H9 (cell line): ENCODE results near the gene VILL. TPM values are rescaled to one million over a fixed set of nuclear protein-coding genes. Genes with fewer than 3 reads are reported as not detected.

Source experiments
- DNase-seq: peaks from one replicate; pipeline ENCODE4 v3.0.0-alpha.2; 2017
- H2AFZ ChIP-seq: one replicate; pipeline ENCODE4 v1.6.1; 2013; ENCODE audit warnings: mild to moderate bottlenecking, low read length, control low read depth, moderate library complexity
- H2AK5ac ChIP-seq: 2 replicates; pipeline ENCODE4 v1.6.1; 2013; ENCODE audit warnings: low read length, control low read depth, mixed read lengths; ENCODE audit not compliant: insufficient read length
- H2BK120ac ChIP-seq: one replicate; pipeline ENCODE4 v1.6.1; 2013; ENCODE audit warnings: low read depth, mild to moderate bottlenecking, low read length, control low read depth, inconsistent platforms; ENCODE audit not compliant: poor library complexity, severe bottlenecking
- H2BK12ac ChIP-seq: 2 replicates; pipeline ENCODE4 v1.6.1; 2013; ENCODE audit warnings: low read length, control low read depth, mixed read lengths, low read depth; ENCODE audit not compliant: insufficient read length
- H2BK15ac ChIP-seq: 2 replicates; pipeline ENCODE4 v1.6.1; 2013; ENCODE audit warnings: low read depth, low read length, control low read depth
- H2BK20ac ChIP-seq: one replicate; pipeline ENCODE4 v1.6.1; 2013; ENCODE audit warnings: low read depth, mild to moderate bottlenecking, low read length, control low read depth, inconsistent platforms; ENCODE audit not compliant: poor library complexity, severe bottlenecking
- H2BK5ac ChIP-seq: 2 replicates; pipeline ENCODE4 v1.6.1; 2013; ENCODE audit warnings: low read length, control low read depth, mixed read lengths; ENCODE audit not compliant: insufficient read length
- H3K14ac ChIP-seq: 2 replicates; pipeline ENCODE4 v1.6.1; 2013; ENCODE audit warnings: low read length, control low read depth; ENCODE audit not compliant: insufficient read depth
- H3K18ac ChIP-seq: 2 replicates; pipeline ENCODE4 v1.6.1; 2013; ENCODE audit warnings: low read depth, mild to moderate bottlenecking, mixed read lengths, low read length, control low read depth; ENCODE audit not compliant: insufficient read length
- H3K23ac ChIP-seq: 2 replicates; pipeline ENCODE4 v1.6.1; 2013; ENCODE audit warnings: low read length, control low read depth, mixed read lengths, low read depth; ENCODE audit not compliant: insufficient read length
- H3K23me2 ChIP-seq: 2 replicates; pipeline ENCODE4 v1.6.1; 2013; ENCODE audit warnings: low read depth, mild to moderate bottlenecking, mixed read lengths, low read length, control low read depth; ENCODE audit not compliant: insufficient read length, poor library complexity, severe bottlenecking
- H3K27ac ChIP-seq: 2 replicates; pipeline ENCODE4 v1.5.1; 2013; ENCODE audit warnings: low read length, control low read depth, mixed read lengths, low read depth; ENCODE audit not compliant: insufficient read length
- H3K27me3 ChIP-seq: 2 replicates; pipeline ENCODE4 v1.6.1; 2013; ENCODE audit warnings: low read length, control low read depth, inconsistent platforms; ENCODE audit not compliant: insufficient read depth
- H3K4ac ChIP-seq: 2 replicates; pipeline ENCODE4 v1.6.1; 2013; ENCODE audit warnings: low read depth, mild to moderate bottlenecking, control low read depth, inconsistent platforms, low read length, moderate library complexity
- H3K4me1 ChIP-seq: 2 replicates; pipeline ENCODE4 v1.6.1; 2013; ENCODE audit warnings: low read length, control low read depth, inconsistent platforms; ENCODE audit not compliant: insufficient read depth
- H3K4me2 ChIP-seq: 2 replicates; pipeline ENCODE4 v1.6.1; 2013; ENCODE audit warnings: low read length, control low read depth, mixed read lengths; ENCODE audit not compliant: insufficient read length, insufficient read depth
- H3K56ac ChIP-seq: 2 replicates; pipeline ENCODE4 v1.6.1; 2013; ENCODE audit warnings: low read depth, mild to moderate bottlenecking, mixed read lengths, low read length, control low read depth; ENCODE audit not compliant: insufficient read length
- H3K79me1 ChIP-seq: 2 replicates; pipeline ENCODE4 v1.6.1; 2013; ENCODE audit warnings: low read depth, mild to moderate bottlenecking, moderate library complexity, low read length, control low read depth, inconsistent platforms; ENCODE audit not compliant: insufficient read depth, poor library complexity, severe bottlenecking
- H3K79me2 ChIP-seq: 2 replicates; pipeline ENCODE4 v1.6.1; 2013; ENCODE audit warnings: low read length, control low read depth, inconsistent platforms; ENCODE audit not compliant: insufficient read depth
- H3K9ac ChIP-seq: 2 replicates; pipeline ENCODE4 v1.6.1; 2013; ENCODE audit warnings: low read length, control low read depth, mixed read lengths; ENCODE audit not compliant: insufficient read length; ENCODE audit errors: extremely low read depth
- H3K9me3 ChIP-seq: one replicate; pipeline ENCODE4 v1.6.1; 2013; ENCODE audit warnings: low read depth, low read length, inconsistent platforms; ENCODE audit not compliant: control insufficient read depth
- H3T11ph ChIP-seq: one replicate; pipeline ENCODE4 v1.6.1; 2013; ENCODE audit warnings: mild to moderate bottlenecking, low read length, control low read depth, inconsistent platforms
- H4K20me1 ChIP-seq: one replicate; pipeline ENCODE4 v1.6.1; 2013; ENCODE audit not compliant: control insufficient read depth, insufficient read length, insufficient read depth
- H4K5ac ChIP-seq: 2 replicates; pipeline ENCODE4 v1.6.1; 2013; ENCODE audit warnings: low read depth, mild to moderate bottlenecking, mixed read lengths, low read length, control low read depth; ENCODE audit not compliant: insufficient read length
- H4K8ac ChIP-seq: replicated peaks from 2 replicates; pipeline ENCODE4 v1.6.1; 2013; ENCODE audit warnings: low read length, control low read depth, mixed read lengths, low read depth; ENCODE audit not compliant: insufficient read length
- H4K91ac ChIP-seq: 2 replicates; pipeline ENCODE4 v1.6.1; 2013; ENCODE audit warnings: low read depth, mild to moderate bottlenecking, moderate library complexity, mixed read lengths, low read length, control low read depth; ENCODE audit not compliant: insufficient read length
- H3K27ac Mint-ChIP-seq, 3 experiments: 2 replicates in 2 of 3; 3 replicates in 1 of 3; pipeline ENCODE4 v1.8.0; 2020 to 2021; ENCODE audit warnings: mixed read lengths in 3 of 3, mild to moderate bottlenecking in 1 of 3, moderate library complexity in 1 of 3
- H3K27me3 Mint-ChIP-seq: 2 replicates; pipeline ENCODE4 v1.8.0; 2021; ENCODE audit warnings: low read depth, mild to moderate bottlenecking, moderate library complexity, mixed read lengths
- H3K36me3 Mint-ChIP-seq, 3 experiments: 2 replicates in 2 of 3; 3 replicates in 1 of 3; pipeline ENCODE4 v1.8.0; 2020 to 2021; ENCODE audit warnings: low read depth in 3 of 3, mixed read lengths in 3 of 3; ENCODE audit not compliant: insufficient read depth in 1 of 3
- H3K4me1 Mint-ChIP-seq, 2 experiments: 2 replicates each; pipeline ENCODE4 v1.8.0; 2020; ENCODE audit warnings: mixed read lengths in 2 of 2
- H3K4me3 Mint-ChIP-seq, 2 experiments: 2 replicates in 1 of 2; 3 replicates in 1 of 2; pipeline ENCODE4 v1.8.0; 2020 to 2021; ENCODE audit warnings: mild to moderate bottlenecking in 2 of 2, mixed read lengths in 2 of 2, moderate library complexity in 1 of 2
- H3K9me3 Mint-ChIP-seq, 2 experiments: 2 replicates in 1 of 2; 3 replicates in 1 of 2; pipeline ENCODE4 v1.8.0; 2020; ENCODE audit warnings: mild to moderate bottlenecking in 2 of 2, mixed read lengths in 2 of 2, moderate library complexity in 1 of 2
- CTCF ChIP-seq: fragments of 200-600 bp; sonication (generic); conservative IDR thresholded peaks from 3 replicates; pipeline ENCODE4 v1.8.0; 2021; ENCODE audit warnings: antibody characterized with exemption, mild to moderate bottlenecking
- WGBS: extraction: QIAGEN DNeasy Blood & Tissue Kit; methylation state at CpG from one replicate; pipeline ENCODE4 v1.1.7; 2013; ENCODE audit warnings: missing lambda C conversion rate, low lambda C conversion rate, mixed read lengths; ENCODE audit not compliant: insufficient read length; ENCODE audit errors: extremely low coverage; 5-methylcytosine and 5-hydroxymethylcytosine counted together
- total RNA-seq: library from RNA; stranded (reverse); gene quantifications from 2 replicates; pipeline ENCODE4 v1.2.1, GENCODE V29; 2021

Gene VILL
- total RNA-seq, 1 experiment from 2014 or later = 3.2 TPM

- Histone ChIP-seq H3T11ph (no peak overlapping the region), H2BK120ac (no peak overlapping the region), H3K18ac (no peak overlapping the region), H3K27ac (no peak overlapping the region), H2BK5ac (no peak overlapping the region), H3K23me2 (no peaks in the 10 kb centered on the region), H3K56ac (no peak overlapping the region), H4K20me1 (no peaks in the 10 kb centered on the region), H3K79me1 (no peaks in the 10 kb centered on the region), H3K4me1 (peaks cover 3% of the 10 kb centered on the region; the same call in 1 of the 2 replicates), H2BK12ac (no peak overlapping the region), H2BK15ac (no peak overlapping the region), H2BK20ac (no peak overlapping the region), H3K79me2 (no peaks in the 10 kb centered on the region), H4K91ac (no peak overlapping the region), H3K9me3 (no peaks in the 10 kb centered on the region), H3K14ac (no peak overlapping the region), H4K5ac (no peak overlapping the region), H3K23ac (no peak overlapping the region), H2AFZ (no peak overlapping the region), H2AK5ac (no peak overlapping the region), H3K4ac (no peak overlapping the region), H3K27me3 (no peaks in the 10 kb centered on the region), H3K9ac (no peak overlapping the region), H4K8ac (no peak overlapping the region), H3K4me2 (no peak overlapping the region)
- H3K27ac Mint-ChIP-seq = peak overlapping the region in 1 of 3 experiments; percentile 28; a peak in 1 of 7 replicates
- H3K4me3 Mint-ChIP-seq = no peak overlapping the region
- no peaks in the 10 kb centered on the region for H3K27me3 Mint-ChIP-seq
- no peaks in the 10 kb centered on the region for H3K9me3 Mint-ChIP-seq
- H3K36me3 Mint-ChIP-seq = peaks cover 0 to 5% (median 3%) of the 10 kb centered on the region in 3 experiments; a peak in 2 of 7 replicates
- H3K4me1 Mint-ChIP-seq = peaks cover 18 to 20% of the 10 kb centered on the region in 2 experiments
- no peak for DNase-seq
- TF ChIP-seq CTCF = no peak
- no CpG with 5 or more reads among the region's 2 CpGs for WGBS
Measured at GRCh38 chr3:37946531-37946889, 44.1 kb upstream of the VILL start.
